ENCODE data around the gene PDZRN4.

The PDZRN4 gene

GRCh38 chr12:41573445-41573844, 385.3 kb downstream of the PDZRN4 start:
- no peak for DNase-seq (ENCODE audit: low read depth)
- no peak for TF ChIP-seq CTCF (IDR thresholded peaks at IDR 0.05; ENCODE audit: control insufficient read depth, extremely low read depth, insufficient read depth)
- no peak overlapping the region for H3K4me3 ChIP-seq (ENCODE audit: low read depth, low read length)

- DNase-seq (ENCODE audit: low read depth), result no peak
- no peak overlapping the region for H3K4me3 ChIP-seq (ENCODE audit: low read depth, low read length)
- TF ChIP-seq CTCF (IDR thresholded peaks at IDR 0.05; ENCODE audit: control insufficient read depth, extremely low read depth, insufficient read depth), result no peak
These were observed 388.8 kb downstream of the PDZRN4 start for GRCh38 chr12:41576925-41577324.

GRCh38 chr12:41577995-41578394, 389.9 kb downstream of the PDZRN4 start:
- TF ChIP-seq CTCF (IDR thresholded peaks at IDR 0.05; ENCODE audit: control insufficient read depth, extremely low read depth, insufficient read depth), result no peak
- H3K4me3 ChIP-seq (ENCODE audit: low read depth, low read length), result no peak overlapping the region
- DNase-seq (ENCODE audit: low read depth), result no peak

GRCh38 chr12:41585784-41586183, 397.7 kb downstream of the PDZRN4 start:
- no peak for DNase-seq (ENCODE audit: low read depth)
- no peak overlapping the region for H3K4me3 ChIP-seq (ENCODE audit: low read depth, low read length)
- TF ChIP-seq CTCF (IDR thresholded peaks at IDR 0.05; ENCODE audit: control insufficient read depth, extremely low read depth, insufficient read depth), result no peak

GRCh38 chr12:41587574-41587973, 399.5 kb downstream of the PDZRN4 start:
- DNase-seq (ENCODE audit: low read depth), result no peak
- no peak for TF ChIP-seq CTCF (IDR thresholded peaks at IDR 0.05; ENCODE audit: control insufficient read depth, extremely low read depth, insufficient read depth)
- H3K4me3 ChIP-seq (ENCODE audit: low read depth, low read length), result no peak overlapping the region

GRCh38 chr12:41589878-41590277, 401.8 kb downstream of the PDZRN4 start:
- no peak overlapping the region for H3K4me3 ChIP-seq (ENCODE audit: low read depth, low read length)
- TF ChIP-seq CTCF (IDR thresholded peaks at IDR 0.05; ENCODE audit: control insufficient read depth, extremely low read depth, insufficient read depth), result no peak
- DNase-seq (ENCODE audit: low read depth), result no peak

- no peak overlapping the region for H3K4me3 ChIP-seq (ENCODE audit: low read depth, low read length)
- DNase-seq (ENCODE audit: low read depth), result no peak
- no peak for TF ChIP-seq CTCF (IDR thresholded peaks at IDR 0.05; ENCODE audit: control insufficient read depth, extremely low read depth, insufficient read depth)
These were observed 408.1 kb downstream of the PDZRN4 start for GRCh38 chr12:41596190-41596589.

Data from LNCaP clone FGC (cell line).